HG02938 (cell line): ENCODE measurements around the gene MPDU1.

ENCODE experiments used
- ATAC-seq: cut with Tn5 transposase; IDR thresholded peaks from one replicate; pipeline ENCODE4 v1.9.1; 2021; ENCODE audit warnings: mild to moderate bottlenecking, moderate library complexity; ENCODE audit not compliant: unreplicated experiment

Gene MPDU1

GRCh38 chr17:7560172-7561027 lies 23.3 kb upstream of the MPDU1 start:
- no peak for ATAC-seq

GRCh38 chr17:7561028-7561575 lies 22.6 kb upstream of the MPDU1 start:
- ATAC-seq, result peak; percentile 44

GRCh38 chr17:7561589-7562207 lies 22.0 kb upstream of the MPDU1 start, which contains the start of gene SENP3:
Gene SENP3 (plus strand): TSS chr17:7561919. CDS start chr17:7563077, 1,158 bp downstream.
- ATAC-seq, result peak; percentile 42

GRCh38 chr17:7562208-7562605 lies 21.4 kb upstream of the MPDU1 start:
- no peak for ATAC-seq

- no peak for ATAC-seq
Measured at GRCh38 chr17:7563115-7563869, 20.4 kb upstream of the MPDU1 start.

GRCh38 chr17:7569571-7569970 lies 14.1 kb upstream of the MPDU1 start:
- no peak for ATAC-seq

GRCh38 chr17:7570351-7570750 lies 13.3 kb upstream of the MPDU1 start:
- ATAC-seq, result no peak

- ATAC-seq, result no peak
Measured at GRCh38 chr17:7572338-7572587, 11.4 kb upstream of the MPDU1 start.

GRCh38 chr17:7572588-7573323 lies 10.9 kb upstream of the MPDU1 start:
- ATAC-seq, result peak; percentile 87

- ATAC-seq, result no peak
Measured at GRCh38 chr17:7573324-7574080, 10.2 kb upstream of the MPDU1 start.

GRCh38 chr17:7574176-7574953 lies 9.3 kb upstream of the MPDU1 start:
- ATAC-seq, result no peak

- ATAC-seq, result no peak
Measured at GRCh38 chr17:7575481-7575883, 8.2 kb upstream of the MPDU1 start.

- no peak for ATAC-seq
Measured at GRCh38 chr17:7575959-7576358, 7.7 kb upstream of the MPDU1 start.

- no peak for ATAC-seq
Measured at GRCh38 chr17:7576432-7576937, 7.2 kb upstream of the MPDU1 start.

GRCh38 chr17:7577327-7578199 lies 6.1 kb upstream of the MPDU1 start:
- ATAC-seq, result no peak

- ATAC-seq, result peak; percentile 41
Measured at GRCh38 chr17:7579001-7579833, 4.4 kb upstream of the MPDU1 start, which contains the start of gene CD68. Gene CD68 (plus strand): TSS chr17:7579638. CDS start chr17:7579678, 40 bp downstream.
